Measurements from ENCODE around the gene LIPH. TPM values are rescaled to one million over a fixed set of nuclear protein-coding genes. Genes with fewer than 3 reads are reported as not detected.

Gene LIPH
- total and polyA plus RNA-seq, 3 donors from 2014 or later = 4.2 to 18.0 (median 15.0) TPM

GRCh38 chr3:185539934-185540333 is 12.5 kb downstream of the LIPH start:
- no peak overlapping the region for H3K4me3 ChIP-seq
- 74 to 75% methylated on average over 2 of the region's 2 CpGs for WGBS, 2 donors
- intact Hi-C loops (cut with DNase I; ENCODE audit: low total_unique reads) = no loop called here
- no peaks in the 10 kb centered on the region for H3K9me3 ChIP-seq
- H3K36me3 ChIP-seq (ENCODE audit: low read depth, missing control alignments) = no peaks in the 10 kb centered on the region
- DNase-seq = no peak
- no peaks in the 10 kb centered on the region for H3K27me3 ChIP-seq
- peaks cover 1% of the 10 kb centered on the region for H3K4me1 ChIP-seq
- no peak overlapping the region for H3K27ac ChIP-seq
- no peak for TF ChIP-seq CTCF (IDR thresholded peaks at IDR 0.05)
- no peak for TF ChIP-seq POLR2A (IDR thresholded peaks at IDR 0.05)

GRCh38 chr3:185537369-185537970 is 14.9 kb downstream of the LIPH start:
- TF ChIP-seq POLR2A (IDR thresholded peaks at IDR 0.05) (no peak), CTCF (IDR thresholded peaks at IDR 0.05) (no peak)
- no peak for DNase-seq
- H3K27ac ChIP-seq = no peak overlapping the region

GRCh38 chr3:185534511-185534910 is 17.9 kb downstream of the LIPH start:
- Histone ChIP-seq H3K27ac (no peak overlapping the region), H3K4me3 (no peak overlapping the region), H3K9me3 (no peaks in the 10 kb centered on the region), H3K4me1 (peaks cover 5% of the 10 kb centered on the region), H3K27me3 (no peaks in the 10 kb centered on the region), H3K36me3 (ENCODE audit: low read depth, missing control alignments) (no peaks in the 10 kb centered on the region)
- DNase-seq = no peak
- intact Hi-C loops (cut with DNase I; ENCODE audit: low total_unique reads) = no loop called here
- TF ChIP-seq POLR2A (IDR thresholded peaks at IDR 0.05) (no peak), CTCF (IDR thresholded peaks at IDR 0.05) (no peak)
- WGBS, 2 donors = 77 to 86% methylated on average over 2 of the region's 2 CpGs

More at GRCh38 chr3:185537369-185537970, 14.9 kb downstream of the LIPH start:
- Histone ChIP-seq H3K4me1 (peaks cover 5% of the 10 kb centered on the region), H3K4me3 (no peak overlapping the region), H3K36me3 (ENCODE audit: low read depth, missing control alignments) (no peaks in the 10 kb centered on the region), H3K27me3 (no peaks in the 10 kb centered on the region), H3K9me3 (no peaks in the 10 kb centered on the region)
- WGBS, 2 donors = 61 to 67% methylated on average over 9 of the region's 9 CpGs
- intact Hi-C loops (cut with DNase I; ENCODE audit: low total_unique reads) = no loop called here

- no peak overlapping the region for H3K4me3 ChIP-seq
- H3K36me3 ChIP-seq (ENCODE audit: low read depth, missing control alignments) = no peaks in the 10 kb centered on the region
- H3K27me3 ChIP-seq = no peaks in the 10 kb centered on the region
- 59 to 60% methylated on average over 5 of the region's 5 CpGs for WGBS, 2 donors
- intact Hi-C loops (cut with DNase I; ENCODE audit: low total_unique reads) = no loop called here
- peaks cover 5% of the 10 kb centered on the region for H3K4me1 ChIP-seq
- H3K27ac ChIP-seq = no peak overlapping the region
- TF ChIP-seq POLR2A (IDR thresholded peaks at IDR 0.05) (no peak), CTCF (IDR thresholded peaks at IDR 0.05) (no peak)
- no peak for DNase-seq
- H3K9me3 ChIP-seq = no peaks in the 10 kb centered on the region
Measured at GRCh38 chr3:185532901-185533300, 19.5 kb downstream of the LIPH start.

GRCh38 chr3:185530856-185531255 is 21.5 kb downstream of the LIPH start:
- H3K4me3 ChIP-seq = no peak overlapping the region
- TF ChIP-seq CTCF (IDR thresholded peaks at IDR 0.05) = no peak
- TF ChIP-seq POLR2A (IDR thresholded peaks at IDR 0.05) = no peak
- DNase-seq = no peak
- H3K4me1 ChIP-seq = peaks cover 5% of the 10 kb centered on the region
- 54 to 67% methylated on average over 5 of the region's 5 CpGs for WGBS, 2 donors
- no peaks in the 10 kb centered on the region for H3K27me3 ChIP-seq
- no peak overlapping the region for H3K27ac ChIP-seq
- intact Hi-C loops (cut with DNase I; ENCODE audit: low total_unique reads) = no loop called here
- H3K9me3 ChIP-seq = no peaks in the 10 kb centered on the region
- no peaks in the 10 kb centered on the region for H3K36me3 ChIP-seq (ENCODE audit: low read depth, missing control alignments)

All from testis (tissue), 3 donors.